Measurements from ENCODE around the gene C21orf58.

GRCh38 chr21:46350571-46350970 is 26.9 kb upstream of the C21orf58 start:
- TF ChIP-seq CTCF (IDR thresholded peaks at IDR 0.05) (no peak), POLR2A (IDR thresholded peaks at IDR 0.05) (no peak)
